Lung (tissue), 12 donors: ENCODE data around the gene NPHP4. TPM values are rescaled to one million over a fixed set of nuclear protein-coding genes. Genes with fewer than 3 reads are reported as not detected.

Experiments
- ATAC-seq: fragments of 200-7000 bp; cut with Tn5 transposase; one replicate; pipeline ENCODE4 v1.9.1; 2020; ENCODE audit warnings: moderate number of reproducible peaks; ENCODE audit not compliant: insufficient read depth, low FRiP score
- DNase-seq, 3 donors: peaks; one replicate each; pipeline ENCODE4 v3.0.0-alpha.2; 2013 to 2017
- H3K27ac ChIP-seq, 2 donors: one replicate each; pipeline ENCODE4 v1.5.1; 2013; ENCODE audit warnings: mild to moderate bottlenecking in 2 of 2, moderate library complexity in 2 of 2, control low read depth in 1 of 2, inconsistent platforms in 1 of 2, low read depth in 1 of 2, low read length in 1 of 2
- H3K27me3 ChIP-seq, 3 donors: one replicate each; pipeline ENCODE4 v1.5.1; 2013; ENCODE audit warnings: low read length in 2 of 3; ENCODE audit not compliant: control insufficient read depth in 3 of 3, insufficient read depth in 3 of 3
- H3K36me3 ChIP-seq, 4 donors: one replicate each; pipeline ENCODE4 v1.5.1; 2013; ENCODE audit warnings: low read length in 4 of 4, mild to moderate bottlenecking in 1 of 4, moderate library complexity in 1 of 4; ENCODE audit not compliant: control insufficient read depth in 4 of 4, insufficient read depth in 4 of 4
- H3K4me1 ChIP-seq, 5 donors: one replicate each; pipeline ENCODE4 v1.5.1; 2013; ENCODE audit warnings: low read length in 5 of 5, mild to moderate bottlenecking in 2 of 5, moderate library complexity in 1 of 5; ENCODE audit not compliant: control insufficient read depth in 5 of 5, insufficient read depth in 5 of 5
- H3K4me3 ChIP-seq: one replicate; pipeline ENCODE4 v1.5.1; 2013; ENCODE audit warnings: mild to moderate bottlenecking, control low read depth, moderate library complexity
- H3K9ac ChIP-seq, 2 donors: one replicate each; pipeline ENCODE4 v1.5.1; 2013; ENCODE audit warnings: low read length in 2 of 2, control low read depth in 1 of 2; ENCODE audit not compliant: insufficient read depth in 1 of 2
- H3K9me3 ChIP-seq, 4 donors: one replicate each; pipeline ENCODE4 v1.5.1; 2013; ENCODE audit warnings: low read length in 3 of 4, mild to moderate bottlenecking in 1 of 4, moderate library complexity in 1 of 4; ENCODE audit not compliant: control insufficient read depth in 4 of 4, insufficient read depth in 3 of 4
- WGBS, 2 donors: extraction: QIAGEN DNeasy Blood & Tissue Kit; methylation state at CpG; one replicate each; pipeline ENCODE4 v1.1.7; 2013; 5-methylcytosine and 5-hydroxymethylcytosine counted together
- polyA plus RNA-seq, 2 donors: library from polyadenylated mRNA; stranded (reverse); fragments of 200-250 nt; gene quantifications; one replicate each; pipeline ENCODE4 v1.2.1, GENCODE V29; 2013
- total RNA-seq, 2 donors: library from RNA; depleted of rRNA in 1 of 2; stranded (reverse); fragments of >200 nt in 1 of 2; gene quantifications; one replicate each; pipeline ENCODE4 v1.2.1, GENCODE V29; 2014 to 2021
- TF ChIP-seq, protein P1 (sequence below): IDR thresholded peaks from 2 replicates; pipeline ENCODE4 v1.5.1; 2012; ENCODE audit warnings: mild to moderate bottlenecking; ENCODE audit errors: control extremely low read depth, extremely low read depth
- donor health status: control.
- donor health status: control.
- donor health status: Bipolar disorder and iron deficiency.
- donor health status: healthy.
- donor health status: DM: yes; HTN: yes; CAD: no.

NPHP4 gene
- total and polyA plus RNA-seq, 4 donors: 6.0 to 23.3 (median 11.1) TPM

DNA sequence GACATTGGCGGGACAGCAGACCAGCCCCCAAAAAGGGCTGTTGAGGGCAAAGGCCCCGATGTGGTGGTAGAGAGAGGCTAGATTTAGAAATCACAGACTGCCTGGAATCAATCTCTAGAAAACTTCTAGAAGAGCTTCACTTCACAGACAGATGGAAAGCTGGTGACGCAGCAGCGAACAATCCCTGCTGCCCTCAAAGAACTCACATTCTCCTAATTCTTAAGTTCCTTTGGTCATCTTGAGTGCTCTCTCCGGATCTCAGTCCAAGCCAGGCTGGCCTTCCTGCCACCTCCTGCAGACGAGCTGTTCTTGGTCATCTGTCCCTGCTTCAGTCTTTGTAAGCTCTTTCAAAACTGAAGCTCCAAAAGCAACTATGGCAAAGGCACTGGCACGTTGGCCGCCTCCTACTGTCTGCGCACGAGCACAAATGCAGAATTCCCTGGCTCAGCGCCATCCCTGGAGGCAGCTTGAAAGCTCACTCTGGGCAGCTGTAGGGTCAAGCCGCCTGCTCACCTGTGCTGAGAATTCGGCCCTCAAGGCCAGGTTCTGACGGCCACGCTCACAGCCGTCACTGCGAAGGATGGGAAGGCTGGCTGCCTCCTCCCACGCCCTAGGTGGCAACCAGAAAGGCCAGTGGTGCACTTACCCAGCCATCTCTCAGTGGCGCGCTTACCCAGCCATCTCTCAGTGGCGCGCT, 110.6 kb downstream of the NPHP4 start:
- no peaks in the 10 kb centered on the region for H3K27me3 ChIP-seq
- H3K4me1 ChIP-seq: no peaks in the 10 kb centered on the region
- TF ChIP-seq, protein P1, sequence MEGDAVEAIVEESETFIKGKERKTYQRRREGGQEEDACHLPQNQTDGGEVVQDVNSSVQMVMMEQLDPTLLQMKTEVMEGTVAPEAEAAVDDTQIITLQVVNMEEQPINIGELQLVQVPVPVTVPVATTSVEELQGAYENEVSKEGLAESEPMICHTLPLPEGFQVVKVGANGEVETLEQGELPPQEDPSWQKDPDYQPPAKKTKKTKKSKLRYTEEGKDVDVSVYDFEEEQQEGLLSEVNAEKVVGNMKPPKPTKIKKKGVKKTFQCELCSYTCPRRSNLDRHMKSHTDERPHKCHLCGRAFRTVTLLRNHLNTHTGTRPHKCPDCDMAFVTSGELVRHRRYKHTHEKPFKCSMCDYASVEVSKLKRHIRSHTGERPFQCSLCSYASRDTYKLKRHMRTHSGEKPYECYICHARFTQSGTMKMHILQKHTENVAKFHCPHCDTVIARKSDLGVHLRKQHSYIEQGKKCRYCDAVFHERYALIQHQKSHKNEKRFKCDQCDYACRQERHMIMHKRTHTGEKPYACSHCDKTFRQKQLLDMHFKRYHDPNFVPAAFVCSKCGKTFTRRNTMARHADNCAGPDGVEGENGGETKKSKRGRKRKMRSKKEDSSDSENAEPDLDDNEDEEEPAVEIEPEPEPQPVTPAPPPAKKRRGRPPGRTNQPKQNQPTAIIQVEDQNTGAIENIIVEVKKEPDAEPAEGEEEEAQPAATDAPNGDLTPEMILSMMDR: no peak
- ATAC-seq (no peak), DNase-seq (no peak)
- H3K9me3 ChIP-seq: peaks cover 0 to 14% (median 0%) of the 10 kb centered on the region in 4 donors
- 93 to 96% methylated on average over 22 of the region's 22 CpGs for WGBS, 2 donors
- peaks cover 0 to 22% (median 10%) of the 10 kb centered on the region in 4 donors for H3K36me3 ChIP-seq
- no peak overlapping the region for H3K27ac ChIP-seq
- no peak overlapping the region for H3K4me3 ChIP-seq
- no peak overlapping the region for H3K9ac ChIP-seq

DNA sequence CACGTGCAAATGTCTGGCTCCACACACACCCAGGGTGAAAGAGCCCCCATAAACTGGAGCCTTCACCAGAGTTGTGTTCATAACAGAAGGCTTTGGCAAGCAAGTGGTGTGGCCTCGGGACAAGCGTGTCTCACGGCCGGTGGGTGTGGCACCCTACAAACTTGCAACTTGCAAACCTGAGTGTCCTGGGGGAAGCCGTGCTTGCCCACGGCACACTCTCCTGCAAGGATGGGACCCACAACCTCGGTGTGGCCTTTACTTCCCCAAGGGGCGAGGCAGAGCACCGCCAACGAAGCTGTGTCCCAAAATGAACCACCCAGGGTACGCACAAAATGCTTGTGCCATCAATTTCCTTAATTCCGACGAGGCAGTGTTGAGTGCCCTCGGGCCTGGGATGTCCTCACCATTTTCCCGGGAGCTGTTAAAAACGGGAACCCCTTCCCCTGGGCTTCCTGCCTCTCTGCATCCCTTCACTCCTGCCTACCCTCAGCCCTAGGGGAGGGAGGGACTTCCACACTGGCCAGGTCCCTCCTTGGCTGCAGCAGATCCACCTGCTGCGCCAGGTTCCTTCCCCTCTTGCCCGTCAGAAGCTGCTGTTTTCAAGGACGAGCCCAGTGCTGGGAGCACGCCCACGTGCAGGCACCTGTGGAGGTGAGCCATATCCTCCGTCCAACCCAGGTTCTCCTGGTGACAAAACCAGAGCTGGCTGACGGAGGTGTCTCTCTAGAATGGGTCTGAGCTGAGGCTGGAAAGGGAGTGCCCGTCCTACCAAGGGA, 111.4 kb downstream of the NPHP4 start:
- Histone ChIP-seq H3K4me3 (no peak overlapping the region), H3K9me3 (peaks cover 0 to 14% (median 0%) of the 10 kb centered on the region in 4 donors), H3K9ac (no peak overlapping the region), H3K4me1 (no peaks in the 10 kb centered on the region), H3K27ac (no peak overlapping the region), H3K36me3 (peaks cover 0 to 24% (median 10%) of the 10 kb centered on the region in 4 donors), H3K27me3 (no peaks in the 10 kb centered on the region)
- 96% methylated on average over 25 of the region's 25 CpGs for WGBS, 2 donors
- no peak for DNase-seq
- TF ChIP-seq, protein P1: no peak
- ATAC-seq: no peak

GRCh38 chr1:5879421-5879820, 112.8 kb downstream of the NPHP4 start:
- no peaks in the 10 kb centered on the region for H3K4me1 ChIP-seq
- H3K4me3 ChIP-seq: no peak overlapping the region
- no peak for DNase-seq
- peaks cover 0 to 14% (median 0%) of the 10 kb centered on the region in 4 donors for H3K9me3 ChIP-seq
- TF ChIP-seq, protein P1: no peak
- 80 to 85% methylated on average over 7 of the region's 7 CpGs for WGBS, 2 donors
- H3K36me3 ChIP-seq: peaks cover 0 to 32% (median 12%) of the 10 kb centered on the region in 4 donors
- H3K27ac ChIP-seq: no peak overlapping the region
- H3K9ac ChIP-seq: no peak overlapping the region
- no peaks in the 10 kb centered on the region for H3K27me3 ChIP-seq
- ATAC-seq: no peak
